SK-N-SH treated with all-trans-retinoic acid at 6 μM for 48 hours (cell line): ENCODE measurements around the gene AGTPBP1.

Experiments used
- ATAC-seq: fragments of 200-7000 bp; cut with Tn5 transposase; 3 replicates; pipeline ENCODE4 v1.9.1; 2020; ENCODE audit warnings: mild to moderate bottlenecking, moderate library complexity
- ARNTL ChIP-seq: fragments of 450-650 bp; formaldehyde crosslinking; IDR thresholded peaks from 2 replicates; pipeline ENCODE4 v1.5.0; 2020; ENCODE audit warnings: low read depth, mild to moderate bottlenecking, moderate library complexity, borderline replicate concordance
- BACH2 ChIP-seq: fragments of 250-450 bp; sonication (Bioruptor Pico); IDR thresholded peaks from 2 replicates; pipeline ENCODE4 v1.9.0; 2021; ENCODE audit warnings: mild to moderate bottlenecking, borderline replicate concordance
- CSDC2 ChIP-seq: fragments of 250-450 bp; sonication (Bioruptor Pico); IDR thresholded peaks from 2 replicates; pipeline ENCODE4 v1.5.0; 2020; ENCODE audit warnings: mild to moderate bottlenecking, moderate library complexity
- ESRRG ChIP-seq: fragments of 250-450 bp; sonication (Bioruptor Pico); IDR thresholded peaks from 2 replicates; pipeline ENCODE4 v1.6.1; 2021; ENCODE audit warnings: mild to moderate bottlenecking
- ISL1 ChIP-seq: fragments of 250-450 bp; sonication (Bioruptor Pico); IDR thresholded peaks from 2 replicates; pipeline ENCODE4 v2.1.2; 2022; ENCODE audit warnings: mild to moderate bottlenecking, moderate library complexity
- OSR1 ChIP-seq: fragments of 250-450 bp; sonication (Bioruptor Pico); IDR thresholded peaks from 2 replicates; pipeline ENCODE4 v1.8.0; 2022; ENCODE audit warnings: moderate library complexity, mild to moderate bottlenecking, inconsistent platforms
- PPARA ChIP-seq: fragments of 250-450 bp; sonication (Bioruptor Pico); IDR thresholded peaks from 2 replicates; pipeline ENCODE4 v1.5.0; 2020; ENCODE audit warnings: mild to moderate bottlenecking, borderline replicate concordance
- RARB ChIP-seq: fragments of 250-450 bp; sonication (Bioruptor Pico); IDR thresholded peaks from 2 replicates; pipeline ENCODE4 v1.8.0; 2021; ENCODE audit warnings: mild to moderate bottlenecking, moderate library complexity
- TCF4 ChIP-seq: fragments of 250-450 bp; sonication (Bioruptor Pico); IDR thresholded peaks from 2 replicates; pipeline ENCODE4 v1.8.0; 2021; ENCODE audit warnings: mild to moderate bottlenecking, moderate library complexity, borderline replicate concordance
- TOX ChIP-seq: fragments of 250-450 bp; sonication (Bioruptor Pico); IDR thresholded peaks from 2 replicates; pipeline ENCODE4 v1.8.0; 2021; ENCODE audit warnings: mild to moderate bottlenecking, moderate library complexity, borderline replicate concordance
- ZC3H10 ChIP-seq: fragments of 250-450 bp; sonication (Bioruptor Pico); IDR thresholded peaks from 2 replicates; pipeline ENCODE4 v1.5.1; 2021; ENCODE audit warnings: mild to moderate bottlenecking, moderate library complexity
- ZFP3 ChIP-seq: fragments of 250-450 bp; sonication (Bioruptor Pico); IDR thresholded peaks from 2 replicates; pipeline ENCODE4 v1.5.0; 2020; ENCODE audit warnings: mild to moderate bottlenecking, moderate library complexity
- ZFP30 ChIP-seq: fragments of 450-650 bp; formaldehyde crosslinking; IDR thresholded peaks from 2 replicates; pipeline ENCODE4 v1.5.0; 2022; ENCODE audit warnings: mild to moderate bottlenecking, moderate library complexity
- ZNF70 ChIP-seq: fragments of 450-650 bp; formaldehyde crosslinking; IDR thresholded peaks from 2 replicates; pipeline ENCODE4 v1.5.0; 2020; ENCODE audit warnings: mild to moderate bottlenecking, moderate library complexity
- ZNF8 ChIP-seq: fragments of 450-650 bp; formaldehyde crosslinking; IDR thresholded peaks from 2 replicates; pipeline ENCODE4 v1.5.0; 2020; ENCODE audit warnings: mild to moderate bottlenecking, moderate library complexity
- TF ChIP-seq, protein P1 (sequence below): fragments of 250-450 bp; sonication (Bioruptor Pico); IDR thresholded peaks from 2 replicates; pipeline ENCODE4 v1.8.0; 2020; ENCODE audit warnings: mild to moderate bottlenecking, moderate library complexity, borderline replicate concordance
- TF ChIP-seq, protein P2 (sequence below): fragments of 250-450 bp; sonication (Bioruptor Pico); IDR thresholded peaks from 2 replicates; pipeline ENCODE4 v1.5.0; 2020; ENCODE audit warnings: mild to moderate bottlenecking, moderate library complexity
- TF ChIP-seq, protein P3 (sequence below): fragments of 250-450 bp; sonication (Bioruptor Pico); IDR thresholded peaks from 2 replicates; pipeline ENCODE4 v1.5.1; 2021; ENCODE audit warnings: mild to moderate bottlenecking, moderate library complexity
- TF ChIP-seq, protein P4 (sequence below): fragments of 250-450 bp; sonication (Bioruptor Pico); IDR thresholded peaks from 2 replicates; pipeline ENCODE4 v1.8.0; 2021; ENCODE audit warnings: low read depth, mild to moderate bottlenecking, moderate library complexity, borderline replicate concordance

AGTPBP1 gene

DNA sequence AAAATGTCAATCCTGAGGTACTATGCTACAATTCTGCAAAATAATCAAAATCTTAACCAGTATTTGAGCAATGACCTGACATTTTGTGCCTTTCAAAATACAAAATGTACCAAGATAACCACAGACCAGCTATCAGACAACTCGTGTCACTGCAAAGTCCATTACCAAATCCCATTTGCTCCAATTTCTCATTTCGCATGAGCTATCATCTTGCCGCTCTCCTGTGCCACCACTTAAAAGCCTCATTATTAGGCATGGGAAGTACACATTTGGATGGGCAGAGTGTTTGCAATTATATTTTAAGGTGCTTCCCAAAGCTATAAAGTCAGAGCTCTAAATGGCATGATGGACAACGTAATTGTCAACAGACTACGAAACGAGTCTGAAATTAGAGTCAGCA lies 205.2 kb downstream of the AGTPBP1 start:
- no peak for ATAC-seq
- TF ChIP-seq ZFP30 (no peak), TCF4 (CRISPR knock-in tag) (no peak)

DNA sequence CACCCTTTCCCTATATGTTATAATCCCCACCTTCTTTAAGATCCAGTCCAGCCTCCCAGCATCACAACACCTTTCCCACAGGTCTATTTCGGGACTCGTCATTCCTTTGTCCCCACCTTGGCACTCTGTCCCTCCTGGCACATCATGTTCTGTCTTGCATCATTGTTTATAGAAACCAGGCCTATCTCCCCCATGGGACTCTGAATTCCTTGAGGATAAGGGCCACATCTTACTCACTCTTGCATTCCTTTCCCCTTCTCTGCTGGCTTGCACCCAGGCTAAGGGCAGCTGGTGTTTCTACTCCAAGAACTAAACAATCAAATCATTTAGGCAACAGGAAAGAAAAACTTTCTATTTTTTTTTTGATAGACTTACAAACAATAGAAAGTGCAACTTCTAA lies 205.7 kb downstream of the AGTPBP1 start:
- peak; percentile 46 for TF ChIP-seq ISL1 (CRISPR knock-in tag)
- no peak for TF ChIP-seq RARB (CRISPR knock-in tag)
- ATAC-seq: peak; percentile 38; the same call in 1 of the 3 replicates

DNA sequence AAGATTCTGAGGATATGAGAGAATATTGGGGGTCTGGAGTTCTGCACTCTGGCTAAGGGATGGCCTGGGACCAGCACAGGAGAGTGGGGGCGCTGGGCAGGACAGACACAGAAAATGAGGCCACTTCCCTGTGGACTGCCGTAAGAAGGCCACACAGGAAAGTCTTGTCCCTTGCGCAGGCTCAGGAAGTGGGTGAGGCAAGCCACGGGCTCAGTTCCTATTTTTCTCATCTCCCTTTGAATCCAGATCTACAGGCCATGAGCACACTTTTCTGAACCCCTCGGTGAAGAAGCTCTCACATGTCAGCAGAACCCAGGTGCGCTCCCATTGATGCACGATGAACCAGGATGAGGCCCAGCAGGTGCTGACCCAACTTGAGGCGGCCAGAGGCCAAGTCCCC lies 207.4 kb downstream of the AGTPBP1 start:
- no peak for TF ChIP-seq CSDC2 (CRISPR knock-in tag)
- TF ChIP-seq ZFP3: no peak
- no peak for TF ChIP-seq PPARA (CRISPR knock-in tag)
- no peak for TF ChIP-seq ZC3H10 (CRISPR knock-in tag)
- TF ChIP-seq ISL1 (CRISPR knock-in tag): no peak
- no peak for TF ChIP-seq ESRRG (CRISPR knock-in tag)
- TF ChIP-seq, protein P1, sequence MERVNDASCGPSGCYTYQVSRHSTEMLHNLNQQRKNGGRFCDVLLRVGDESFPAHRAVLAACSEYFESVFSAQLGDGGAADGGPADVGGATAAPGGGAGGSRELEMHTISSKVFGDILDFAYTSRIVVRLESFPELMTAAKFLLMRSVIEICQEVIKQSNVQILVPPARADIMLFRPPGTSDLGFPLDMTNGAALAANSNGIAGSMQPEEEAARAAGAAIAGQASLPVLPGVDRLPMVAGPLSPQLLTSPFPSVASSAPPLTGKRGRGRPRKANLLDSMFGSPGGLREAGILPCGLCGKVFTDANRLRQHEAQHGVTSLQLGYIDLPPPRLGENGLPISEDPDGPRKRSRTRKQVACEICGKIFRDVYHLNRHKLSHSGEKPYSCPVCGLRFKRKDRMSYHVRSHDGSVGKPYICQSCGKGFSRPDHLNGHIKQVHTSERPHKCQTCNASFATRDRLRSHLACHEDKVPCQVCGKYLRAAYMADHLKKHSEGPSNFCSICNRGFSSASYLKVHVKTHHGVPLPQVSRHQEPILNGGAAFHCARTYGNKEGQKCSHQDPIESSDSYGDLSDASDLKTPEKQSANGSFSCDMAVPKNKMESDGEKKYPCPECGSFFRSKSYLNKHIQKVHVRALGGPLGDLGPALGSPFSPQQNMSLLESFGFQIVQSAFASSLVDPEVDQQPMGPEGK (CRISPR knock-in tag): no peak
- no peak for ATAC-seq

DNA sequence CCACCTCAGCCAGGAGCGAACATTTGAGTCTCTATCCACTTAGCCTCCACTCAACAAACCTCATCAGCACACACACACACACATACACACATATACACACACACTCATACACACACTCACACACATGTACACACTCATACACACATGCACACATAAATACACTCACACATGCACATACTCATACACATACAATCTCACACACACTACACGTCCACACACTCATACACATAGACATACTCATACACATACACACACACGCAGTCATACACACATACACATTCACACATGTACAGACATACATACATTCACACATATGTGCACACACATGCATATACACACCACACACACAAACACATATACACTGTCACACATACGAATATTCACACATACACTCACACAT lies 208.2 kb downstream of the AGTPBP1 start:
- TF ChIP-seq, protein P2, sequence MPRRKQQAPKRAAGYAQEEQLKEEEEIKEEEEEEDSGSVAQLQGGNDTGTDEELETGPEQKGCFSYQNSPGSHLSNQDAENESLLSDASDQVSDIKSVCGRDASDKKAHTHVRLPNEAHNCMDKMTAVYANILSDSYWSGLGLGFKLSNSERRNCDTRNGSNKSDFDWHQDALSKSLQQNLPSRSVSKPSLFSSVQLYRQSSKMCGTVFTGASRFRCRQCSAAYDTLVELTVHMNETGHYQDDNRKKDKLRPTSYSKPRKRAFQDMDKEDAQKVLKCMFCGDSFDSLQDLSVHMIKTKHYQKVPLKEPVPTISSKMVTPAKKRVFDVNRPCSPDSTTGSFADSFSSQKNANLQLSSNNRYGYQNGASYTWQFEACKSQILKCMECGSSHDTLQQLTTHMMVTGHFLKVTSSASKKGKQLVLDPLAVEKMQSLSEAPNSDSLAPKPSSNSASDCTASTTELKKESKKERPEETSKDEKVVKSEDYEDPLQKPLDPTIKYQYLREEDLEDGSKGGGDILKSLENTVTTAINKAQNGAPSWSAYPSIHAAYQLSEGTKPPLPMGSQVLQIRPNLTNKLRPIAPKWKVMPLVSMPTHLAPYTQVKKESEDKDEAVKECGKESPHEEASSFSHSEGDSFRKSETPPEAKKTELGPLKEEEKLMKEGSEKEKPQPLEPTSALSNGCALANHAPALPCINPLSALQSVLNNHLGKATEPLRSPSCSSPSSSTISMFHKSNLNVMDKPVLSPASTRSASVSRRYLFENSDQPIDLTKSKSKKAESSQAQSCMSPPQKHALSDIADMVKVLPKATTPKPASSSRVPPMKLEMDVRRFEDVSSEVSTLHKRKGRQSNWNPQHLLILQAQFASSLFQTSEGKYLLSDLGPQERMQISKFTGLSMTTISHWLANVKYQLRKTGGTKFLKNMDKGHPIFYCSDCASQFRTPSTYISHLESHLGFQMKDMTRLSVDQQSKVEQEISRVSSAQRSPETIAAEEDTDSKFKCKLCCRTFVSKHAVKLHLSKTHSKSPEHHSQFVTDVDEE (CRISPR knock-in tag): no peak
- TF ChIP-seq, protein P3, sequence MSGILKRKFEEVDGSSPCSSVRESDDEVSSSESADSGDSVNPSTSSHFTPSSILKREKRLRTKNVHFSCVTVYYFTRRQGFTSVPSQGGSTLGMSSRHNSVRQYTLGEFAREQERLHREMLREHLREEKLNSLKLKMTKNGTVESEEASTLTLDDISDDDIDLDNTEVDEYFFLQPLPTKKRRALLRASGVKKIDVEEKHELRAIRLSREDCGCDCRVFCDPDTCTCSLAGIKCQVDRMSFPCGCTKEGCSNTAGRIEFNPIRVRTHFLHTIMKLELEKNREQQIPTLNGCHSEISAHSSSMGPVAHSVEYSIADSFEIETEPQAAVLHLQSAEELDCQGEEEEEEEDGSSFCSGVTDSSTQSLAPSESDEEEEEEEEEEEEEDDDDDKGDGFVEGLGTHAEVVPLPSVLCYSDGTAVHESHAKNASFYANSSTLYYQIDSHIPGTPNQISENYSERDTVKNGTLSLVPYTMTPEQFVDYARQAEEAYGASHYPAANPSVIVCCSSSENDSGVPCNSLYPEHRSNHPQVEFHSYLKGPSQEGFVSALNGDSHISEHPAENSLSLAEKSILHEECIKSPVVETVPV (CRISPR knock-in tag): no peak
- TF ChIP-seq ESRRG (CRISPR knock-in tag) (no peak), ZC3H10 (CRISPR knock-in tag) (no peak), ZNF70 (no peak), ZFP3 (no peak), RARB (CRISPR knock-in tag) (no peak)
- TF ChIP-seq, protein P4, sequence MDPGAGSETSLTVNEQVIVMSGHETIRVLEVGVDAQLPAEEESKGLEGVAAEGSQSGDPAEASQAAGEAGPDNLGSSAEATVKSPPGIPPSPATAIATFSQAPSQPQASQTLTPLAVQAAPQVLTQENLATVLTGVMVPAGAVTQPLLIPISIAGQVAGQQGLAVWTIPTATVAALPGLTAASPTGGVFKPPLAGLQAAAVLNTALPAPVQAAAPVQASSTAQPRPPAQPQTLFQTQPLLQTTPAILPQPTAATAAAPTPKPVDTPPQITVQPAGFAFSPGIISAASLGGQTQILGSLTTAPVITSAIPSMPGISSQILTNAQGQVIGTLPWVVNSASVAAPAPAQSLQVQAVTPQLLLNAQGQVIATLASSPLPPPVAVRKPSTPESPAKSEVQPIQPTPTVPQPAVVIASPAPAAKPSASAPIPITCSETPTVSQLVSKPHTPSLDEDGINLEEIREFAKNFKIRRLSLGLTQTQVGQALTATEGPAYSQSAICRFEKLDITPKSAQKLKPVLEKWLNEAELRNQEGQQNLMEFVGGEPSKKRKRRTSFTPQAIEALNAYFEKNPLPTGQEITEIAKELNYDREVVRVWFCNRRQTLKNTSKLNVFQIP (CRISPR knock-in tag): no peak
- ATAC-seq: no peak

DNA sequence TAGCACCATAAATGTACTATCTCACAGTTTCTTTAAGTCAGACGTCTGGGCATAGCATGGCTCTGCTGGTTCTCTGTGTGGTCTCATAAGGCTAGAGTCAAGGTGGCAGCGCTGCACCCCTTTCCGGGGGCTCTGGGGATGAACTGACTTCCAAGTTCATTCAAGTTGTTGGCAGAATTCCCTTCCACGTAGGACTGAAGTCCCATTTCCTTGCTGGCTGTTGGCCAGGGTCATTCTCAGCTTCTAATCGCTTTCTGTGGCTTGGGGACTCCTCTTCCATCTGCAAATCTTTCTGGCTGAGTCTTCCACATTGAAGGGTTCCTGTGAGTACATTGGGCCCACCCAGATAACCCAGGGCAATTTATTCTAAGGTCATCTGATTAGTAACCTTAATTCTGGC lies 211.0 kb downstream of the AGTPBP1 start:
- no peak for ATAC-seq
- no peak for TF ChIP-seq ESRRG (CRISPR knock-in tag)
- TF ChIP-seq, protein P2 (CRISPR knock-in tag): no peak
- no peak for TF ChIP-seq ZFP30
- TF ChIP-seq TCF4 (CRISPR knock-in tag): no peak
- TF ChIP-seq PPARA (CRISPR knock-in tag): no peak
- TF ChIP-seq, protein P3 (CRISPR knock-in tag): no peak
- TF ChIP-seq BACH2 (CRISPR knock-in tag): no peak
- no peak for TF ChIP-seq OSR1 (CRISPR knock-in tag)
- TF ChIP-seq TOX: no peak
- TF ChIP-seq ZNF8 (CRISPR knock-in tag): no peak
- TF ChIP-seq, protein P1 (CRISPR knock-in tag): no peak
- TF ChIP-seq ARNTL (CRISPR knock-in tag): no peak
- no peak for TF ChIP-seq ISL1 (CRISPR knock-in tag)
- no peak for TF ChIP-seq ZC3H10 (CRISPR knock-in tag)
- no peak for TF ChIP-seq RARB (CRISPR knock-in tag)
- no peak for TF ChIP-seq ZFP3
